ENCODE measurements around the gene TJP2. TPM values are rescaled to one million over a fixed set of nuclear protein-coding genes. Genes with fewer than 3 reads are reported as not detected.

The TJP2 gene
- total RNA-seq, 2 experiments from 2014 or later = 16.9 to 17.6 TPM

DNA sequence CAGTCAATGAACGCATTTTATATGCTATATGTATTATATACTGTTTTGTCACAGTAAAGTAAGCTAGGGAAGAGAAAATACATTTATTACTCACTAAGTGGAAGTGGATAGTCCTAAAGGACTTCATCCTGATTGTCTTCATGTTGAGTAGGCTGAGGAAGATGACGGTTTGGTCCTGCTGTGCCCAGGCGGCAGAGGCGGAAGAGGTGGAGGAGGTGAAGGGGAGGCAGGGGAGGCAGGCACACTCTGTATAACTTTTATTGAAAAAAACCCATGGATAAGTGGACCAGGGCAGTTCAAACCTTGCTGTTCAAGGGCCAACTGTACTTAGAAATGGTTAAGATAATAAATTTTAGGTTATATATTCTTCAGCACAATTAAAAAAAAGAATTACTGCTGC, 28.5 kb downstream of the TJP2 start:
- CTCF ChIA-PET = interaction anchor here (1.3 to 1.6 kb wide), 2 partner anchors 9 to 148 kb away, joined by 4 read pairs; no protein-coding TSS in a partner anchor
- Mint-ChIP-seq H3K27me3 (no peaks in the 10 kb centered on the region), H3K27ac (no peak overlapping the region), H3K9me3 (ENCODE audit: low read depth) (no peaks in the 10 kb centered on the region), H3K4me1 (peaks cover 22% of the 10 kb centered on the region), H3K4me3 (no peak overlapping the region), H3K36me3 (no peaks in the 10 kb centered on the region)
- DNase-seq = no peak
- no peak for ATAC-seq

DNA sequence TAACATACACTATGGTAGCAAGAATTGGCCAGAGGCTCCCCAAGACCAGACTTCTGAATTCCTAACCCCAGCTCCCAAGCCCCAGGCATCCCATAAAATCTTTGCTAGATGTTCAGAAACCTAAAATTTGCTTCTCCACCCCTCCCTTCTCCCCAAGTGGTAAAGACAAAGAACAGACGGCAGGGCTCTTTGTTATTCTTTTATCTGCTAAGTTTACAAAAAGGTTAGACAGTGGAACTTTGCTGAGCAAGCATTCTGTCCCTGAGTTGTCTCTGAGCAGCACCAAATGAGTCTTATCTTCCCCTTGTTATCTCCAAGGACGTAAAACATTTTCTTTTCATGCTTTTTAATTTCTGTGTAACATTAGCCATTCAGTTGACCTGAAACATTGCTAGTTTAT, 30.2 kb downstream of the TJP2 start:
- no peak for ATAC-seq
- no peak overlapping the region for H3K27ac Mint-ChIP-seq
- DNase-seq = no peak
- no peaks in the 10 kb centered on the region for H3K27me3 Mint-ChIP-seq
- H3K36me3 Mint-ChIP-seq = no peaks in the 10 kb centered on the region
- H3K4me3 Mint-ChIP-seq = no peak overlapping the region
- CTCF ChIA-PET = no interaction called here
- peaks cover 16% of the 10 kb centered on the region for H3K4me1 Mint-ChIP-seq
- H3K9me3 Mint-ChIP-seq (ENCODE audit: low read depth) = no peaks in the 10 kb centered on the region

DNA sequence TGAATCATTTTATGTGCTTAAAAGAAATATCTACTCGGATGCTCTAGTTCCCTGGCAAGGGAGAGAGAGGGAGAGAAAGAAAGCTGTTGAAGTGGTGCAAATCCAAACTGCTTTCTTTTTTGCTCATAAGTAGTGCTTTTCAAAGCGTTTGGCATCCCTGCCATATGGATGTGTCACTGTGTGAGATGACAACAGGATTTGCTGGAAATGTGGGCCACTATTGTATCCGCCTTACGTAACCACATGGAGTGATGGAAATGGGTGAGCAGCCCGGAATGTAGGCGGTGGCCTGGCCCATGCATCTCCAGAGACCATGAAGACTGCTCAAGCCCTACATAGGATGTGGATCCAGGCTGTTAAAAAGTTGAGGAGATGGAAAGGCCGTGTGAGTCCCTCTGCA, 30.8 kb downstream of the TJP2 start:
- Mint-ChIP-seq H3K9me3 (ENCODE audit: low read depth) (no peaks in the 10 kb centered on the region), H3K27ac (no peak overlapping the region), H3K4me3 (no peak overlapping the region), H3K36me3 (no peaks in the 10 kb centered on the region), H3K4me1 (peaks cover 11% of the 10 kb centered on the region), H3K27me3 (no peaks in the 10 kb centered on the region)
- CTCF ChIA-PET = no interaction called here
- ATAC-seq (no peak), DNase-seq (no peak)

DNA sequence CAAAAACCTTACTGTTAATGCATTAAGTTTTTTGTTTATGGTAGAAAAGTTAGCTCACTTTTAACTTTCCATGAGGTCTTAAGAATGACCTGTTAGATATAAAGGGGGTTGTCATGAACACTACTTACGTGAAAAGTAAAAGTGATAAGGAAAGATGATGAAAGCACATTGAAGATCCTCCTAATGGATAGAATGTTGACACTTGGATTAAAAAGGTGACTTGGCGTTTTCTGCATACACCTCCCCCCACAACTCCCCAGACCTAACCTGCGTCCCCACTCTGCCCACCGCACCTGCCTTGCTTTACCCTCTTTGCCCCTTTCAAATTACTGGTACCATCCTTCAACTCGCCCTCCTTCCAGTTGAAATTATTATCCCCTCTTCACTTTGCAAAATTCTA, 32.0 kb downstream of the TJP2 start:
- H3K27me3 Mint-ChIP-seq = no peaks in the 10 kb centered on the region
- CTCF ChIA-PET = interaction anchor here (1.2 kb wide), 1 partner anchor 13 kb away, joined by 3 read pairs; no protein-coding TSS in a partner anchor
- no peaks in the 10 kb centered on the region for H3K4me1 Mint-ChIP-seq
- DNase-seq (no peak), ATAC-seq (no peak)
- H3K4me3 Mint-ChIP-seq = no peak overlapping the region
- H3K9me3 Mint-ChIP-seq (ENCODE audit: low read depth) = no peaks in the 10 kb centered on the region
- H3K27ac Mint-ChIP-seq = no peak overlapping the region
- H3K36me3 Mint-ChIP-seq = no peaks in the 10 kb centered on the region

DNA sequence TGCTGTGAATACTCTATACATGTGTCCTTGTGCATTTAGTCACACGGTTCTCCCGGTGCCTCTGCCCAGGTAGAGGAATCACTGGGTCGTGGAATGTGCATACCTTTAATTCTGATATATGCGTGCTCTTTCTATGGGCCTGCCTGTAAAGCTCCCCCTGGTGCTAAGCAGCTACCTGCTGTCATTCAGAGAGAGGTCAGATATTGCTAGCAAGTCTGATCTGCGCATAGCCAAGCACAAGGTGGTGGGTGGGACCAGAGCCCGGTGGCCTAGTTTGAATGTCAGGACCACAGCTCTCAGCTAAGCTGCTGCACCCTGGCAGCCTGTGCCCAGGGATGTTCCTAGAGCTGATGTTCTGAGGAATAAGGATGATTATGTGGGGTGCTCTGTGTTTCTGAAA, 33.4 kb downstream of the TJP2 start:
- H3K36me3 Mint-ChIP-seq = no peaks in the 10 kb centered on the region

DNA sequence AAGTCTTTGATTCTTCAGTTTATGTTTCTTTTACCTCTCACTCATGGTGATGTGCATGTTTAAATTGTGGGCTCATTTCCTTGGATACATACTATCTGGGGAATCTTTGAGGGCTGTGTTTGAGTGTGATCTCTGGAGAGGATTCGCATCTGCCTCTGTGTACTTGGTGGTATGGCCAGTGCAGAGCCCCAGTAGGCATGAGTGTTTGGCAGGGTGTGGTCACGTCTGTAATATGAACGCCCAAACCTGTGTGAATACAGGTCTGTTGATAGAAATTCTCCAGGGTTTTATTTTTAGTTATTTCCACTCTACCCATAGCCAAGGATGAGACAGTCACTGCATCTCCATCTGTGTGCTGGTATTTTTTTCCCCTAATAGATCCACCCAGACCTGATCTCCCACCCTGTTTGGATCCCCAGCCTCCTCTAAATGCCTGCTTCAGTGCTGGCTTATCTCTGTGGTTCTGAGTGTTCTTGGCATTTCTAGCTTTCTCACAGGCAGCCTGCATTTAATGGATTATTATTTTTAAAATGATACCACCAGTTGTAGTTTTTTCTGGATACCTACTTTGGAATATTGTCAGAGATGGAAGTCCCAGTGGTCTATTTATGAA, 37.5 kb downstream of the TJP2 start:
- CTCF ChIA-PET = interaction anchor here (1.2 kb wide), 1 partner anchor 158 kb away, joined by 5 read pairs; no protein-coding TSS in a partner anchor
- ATAC-seq (no peak), DNase-seq (no peak)
- Mint-ChIP-seq H3K9me3 (ENCODE audit: low read depth) (no peaks in the 10 kb centered on the region), H3K27me3 (no peaks in the 10 kb centered on the region), H3K36me3 (no peaks in the 10 kb centered on the region), H3K4me1 (no peaks in the 10 kb centered on the region), H3K4me3 (no peak overlapping the region), H3K27ac (no peak overlapping the region)

More for the DNA sequence above, 33.4 kb downstream of the TJP2 start:
- H3K9me3 Mint-ChIP-seq (ENCODE audit: low read depth) = no peaks in the 10 kb centered on the region
- no peak overlapping the region for H3K27ac Mint-ChIP-seq
- DNase-seq (no peak), ATAC-seq (no peak)
- H3K4me1 Mint-ChIP-seq = no peaks in the 10 kb centered on the region
- no peak overlapping the region for H3K4me3 Mint-ChIP-seq
- CTCF ChIA-PET = no interaction called here
- H3K27me3 Mint-ChIP-seq = no peaks in the 10 kb centered on the region

DNA sequence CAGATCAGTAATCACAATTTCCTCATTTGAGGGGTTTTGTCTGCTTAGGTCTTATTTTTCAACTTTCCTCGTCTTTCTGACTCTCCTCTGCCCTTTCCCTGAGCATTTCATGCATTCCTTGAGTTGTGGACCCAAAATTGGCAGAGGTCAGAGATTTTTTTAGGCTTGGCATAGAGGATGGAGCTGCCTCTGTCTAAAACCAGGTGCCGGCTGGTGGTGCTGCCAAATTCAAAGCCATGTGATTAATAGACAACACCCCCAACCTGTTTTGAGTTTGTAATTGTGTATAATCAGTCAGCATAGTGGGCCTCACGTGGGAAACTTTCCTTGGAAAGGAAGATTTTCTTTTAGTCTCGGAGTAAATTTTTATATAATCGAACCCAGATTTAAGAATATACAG, 39.6 kb downstream of the TJP2 start:
- Mint-ChIP-seq H3K4me3 (no peak overlapping the region), H3K9me3 (ENCODE audit: low read depth) (no peaks in the 10 kb centered on the region), H3K27ac (no peak overlapping the region), H3K27me3 (no peaks in the 10 kb centered on the region), H3K36me3 (no peaks in the 10 kb centered on the region), H3K4me1 (no peaks in the 10 kb centered on the region)
- DNase-seq (no peak), ATAC-seq (no peak)
- CTCF ChIA-PET = no interaction called here

DNA sequence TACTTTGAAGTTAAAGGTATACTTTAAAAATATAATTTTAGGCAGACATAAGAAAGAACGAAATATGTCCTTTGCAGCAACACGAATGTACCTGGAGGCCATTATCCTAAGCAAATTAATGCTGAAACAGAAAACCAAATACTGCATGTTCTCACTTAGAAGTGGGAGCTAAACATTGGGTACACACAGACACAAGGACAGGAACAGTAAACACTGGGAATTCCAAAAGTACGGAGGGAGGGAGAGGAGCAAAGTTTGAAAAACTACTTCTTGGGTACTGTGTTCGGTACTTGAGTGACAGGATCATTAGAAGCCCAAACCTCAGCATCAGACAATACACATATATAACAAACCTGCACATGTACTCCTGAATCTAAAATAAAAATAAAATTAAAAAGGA, 40.9 kb downstream of the TJP2 start:
- Mint-ChIP-seq H3K4me3 (no peak overlapping the region), H3K27me3 (no peaks in the 10 kb centered on the region), H3K27ac (no peak overlapping the region), H3K4me1 (no peaks in the 10 kb centered on the region), H3K36me3 (no peaks in the 10 kb centered on the region), H3K9me3 (ENCODE audit: low read depth) (no peaks in the 10 kb centered on the region)
- DNase-seq = no peak
- no peak for ATAC-seq
- CTCF ChIA-PET = interaction anchor here (0.9 kb wide), 1 partner anchor 660 kb away, joined by 5 read pairs; no protein-coding TSS in a partner anchor

DNA sequence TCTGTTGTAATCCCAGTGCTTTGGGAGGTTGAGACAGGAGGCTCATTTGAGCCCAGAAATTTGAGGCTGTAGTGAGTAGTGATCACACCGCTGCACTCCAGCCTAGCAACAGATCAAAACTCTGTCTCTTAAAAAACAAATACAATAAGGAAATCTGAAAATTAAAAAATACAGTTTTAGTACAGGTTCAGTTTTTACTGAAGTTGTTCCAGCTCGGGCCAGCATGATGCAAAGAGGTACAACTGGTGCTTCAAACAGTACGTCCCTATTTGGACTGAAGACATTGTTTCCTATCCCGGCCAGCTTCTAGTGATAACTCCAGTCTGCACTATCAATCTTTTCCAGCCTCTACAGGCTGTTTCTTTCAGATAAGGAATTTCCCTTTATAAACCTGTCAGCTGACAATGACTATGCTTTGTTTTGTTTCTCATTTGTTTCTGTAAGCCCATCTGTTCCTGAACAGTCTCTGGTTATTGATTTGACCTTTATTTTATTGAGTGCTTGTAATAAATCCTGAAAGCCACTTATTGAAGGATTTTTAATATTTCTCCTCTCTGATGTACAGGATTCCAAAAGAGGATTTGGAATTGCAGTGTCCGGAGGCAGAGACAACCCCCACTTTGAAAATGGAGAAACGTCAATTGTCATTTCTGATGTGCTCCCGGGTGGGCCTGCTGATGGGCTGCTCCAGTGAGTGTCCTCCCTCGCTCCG, 41.9 kb downstream of the TJP2 start:
- no peaks in the 10 kb centered on the region for H3K9me3 Mint-ChIP-seq (ENCODE audit: low read depth)
- H3K27ac Mint-ChIP-seq = no peak overlapping the region
- DNase-seq = no peak
- H3K27me3 Mint-ChIP-seq = no peaks in the 10 kb centered on the region
- peaks cover 4% of the 10 kb centered on the region for H3K36me3 Mint-ChIP-seq
- ATAC-seq = no peak
- no peak overlapping the region for H3K4me3 Mint-ChIP-seq
- no peaks in the 10 kb centered on the region for H3K4me1 Mint-ChIP-seq
- CTCF ChIA-PET = interaction anchor here (0.9 to 1.7 kb wide), 2 partner anchors 21 to 661 kb away, joined by 3 to 5 read pairs; no protein-coding TSS in a partner anchor

DNA sequence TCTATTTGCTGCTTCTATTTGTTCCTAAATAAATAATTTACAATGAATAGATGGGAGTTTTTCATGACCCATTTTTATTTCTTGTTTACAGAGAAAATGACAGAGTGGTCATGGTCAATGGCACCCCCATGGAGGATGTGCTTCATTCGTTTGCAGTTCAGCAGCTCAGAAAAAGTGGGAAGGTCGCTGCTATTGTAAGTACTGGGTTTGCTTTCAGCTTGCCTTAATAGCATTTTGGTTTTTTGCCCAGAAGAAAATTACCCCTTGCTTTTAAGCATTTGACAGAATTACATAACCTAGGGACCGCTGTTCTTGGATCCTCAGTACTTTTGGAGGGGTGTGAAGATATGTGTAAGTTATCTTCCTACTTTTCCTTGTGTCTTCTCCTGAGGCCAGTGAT, 44.1 kb downstream of the TJP2 start:
- Mint-ChIP-seq H3K9me3 (ENCODE audit: low read depth) (no peaks in the 10 kb centered on the region), H3K27ac (no peak overlapping the region), H3K27me3 (no peaks in the 10 kb centered on the region), H3K4me3 (no peak overlapping the region), H3K36me3 (peaks cover 4% of the 10 kb centered on the region), H3K4me1 (no peaks in the 10 kb centered on the region)
- no peak for ATAC-seq
- DNase-seq = no peak
- CTCF ChIA-PET = no interaction called here

DNA sequence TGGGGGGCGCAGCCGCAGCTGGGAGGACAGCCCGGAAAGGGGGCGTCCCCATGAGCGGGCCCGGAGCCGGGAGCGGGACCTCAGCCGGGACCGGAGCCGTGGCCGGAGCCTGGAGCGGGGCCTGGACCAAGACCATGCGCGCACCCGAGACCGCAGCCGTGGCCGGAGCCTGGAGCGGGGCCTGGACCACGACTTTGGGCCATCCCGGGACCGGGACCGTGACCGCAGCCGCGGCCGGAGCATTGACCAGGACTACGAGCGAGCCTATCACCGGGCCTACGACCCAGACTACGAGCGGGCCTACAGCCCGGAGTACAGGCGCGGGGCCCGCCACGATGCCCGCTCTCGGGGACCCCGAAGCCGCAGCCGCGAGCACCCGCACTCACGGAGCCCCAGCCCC, 47.0 kb downstream of the TJP2 start:
- no peaks in the 10 kb centered on the region for H3K4me1 Mint-ChIP-seq
- DNase-seq = no peak
- no peak overlapping the region for H3K4me3 Mint-ChIP-seq
- peaks cover 7% of the 10 kb centered on the region for H3K36me3 Mint-ChIP-seq
- H3K27ac Mint-ChIP-seq = no peak overlapping the region
- H3K27me3 Mint-ChIP-seq = no peaks in the 10 kb centered on the region
- CTCF ChIA-PET = no interaction called here
- no peaks in the 10 kb centered on the region for H3K9me3 Mint-ChIP-seq (ENCODE audit: low read depth)
- ATAC-seq = no peak

DNA sequence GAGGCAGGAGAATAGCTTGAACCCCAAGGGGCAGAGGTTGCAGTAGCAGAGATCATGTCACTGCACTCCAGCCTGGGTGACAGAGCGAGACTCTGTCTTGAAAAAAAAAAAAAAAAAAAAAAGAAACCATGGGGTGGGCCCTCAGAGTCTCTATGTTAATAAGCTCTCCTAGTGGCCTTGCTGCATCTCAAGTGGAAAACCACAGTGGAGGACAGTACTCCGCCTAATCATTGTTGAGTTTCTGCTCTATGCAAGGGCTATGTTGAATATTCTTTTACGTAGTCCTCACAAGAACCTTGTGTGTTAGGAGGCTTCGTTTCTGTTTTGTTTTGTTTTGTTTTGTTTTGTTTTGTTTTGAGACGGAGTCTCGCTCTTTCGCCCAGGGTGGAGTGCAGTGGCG, 48.9 kb downstream of the TJP2 start:
- H3K9me3 Mint-ChIP-seq (ENCODE audit: low read depth) = no peaks in the 10 kb centered on the region

DNA sequence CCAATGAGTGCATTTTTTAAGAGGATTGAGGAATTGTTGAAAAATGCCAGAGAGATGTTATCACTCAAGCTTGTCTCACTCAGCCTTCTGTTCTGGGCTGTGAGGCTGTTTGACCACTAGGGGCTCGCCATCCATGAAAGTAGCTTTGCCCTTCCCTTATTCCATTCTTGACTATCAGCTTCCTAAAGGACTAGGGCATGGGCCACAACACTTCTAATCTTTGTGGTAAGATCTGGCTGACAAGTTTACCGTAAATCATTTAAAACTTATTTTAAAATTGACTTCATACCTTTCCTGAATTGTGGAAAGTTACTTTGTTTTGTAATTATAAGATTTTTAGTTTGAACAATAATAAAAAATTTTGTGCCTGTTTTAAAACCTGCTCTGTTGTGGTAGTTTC, 49.5 kb downstream of the TJP2 start:
- no peak overlapping the region for H3K27ac Mint-ChIP-seq
- ATAC-seq (no peak), DNase-seq (no peak)
- no peaks in the 10 kb centered on the region for H3K9me3 Mint-ChIP-seq (ENCODE audit: low read depth)
- H3K36me3 Mint-ChIP-seq = peaks cover 12% of the 10 kb centered on the region
- CTCF ChIA-PET = no interaction called here
- H3K4me1 Mint-ChIP-seq = no peaks in the 10 kb centered on the region
- no peaks in the 10 kb centered on the region for H3K27me3 Mint-ChIP-seq
- no peak overlapping the region for H3K4me3 Mint-ChIP-seq

More for the DNA sequence above, 48.9 kb downstream of the TJP2 start:
- ATAC-seq (no peak), DNase-seq (no peak)
- no peaks in the 10 kb centered on the region for H3K27me3 Mint-ChIP-seq
- no peak overlapping the region for H3K27ac Mint-ChIP-seq
- CTCF ChIA-PET = interaction anchor here (0.6 kb wide), 1 partner anchor 21 kb away, joined by 3 read pairs; no protein-coding TSS in a partner anchor
- H3K4me3 Mint-ChIP-seq = no peak overlapping the region
- H3K4me1 Mint-ChIP-seq = no peaks in the 10 kb centered on the region
- H3K36me3 Mint-ChIP-seq = peaks cover 10% of the 10 kb centered on the region

DNA sequence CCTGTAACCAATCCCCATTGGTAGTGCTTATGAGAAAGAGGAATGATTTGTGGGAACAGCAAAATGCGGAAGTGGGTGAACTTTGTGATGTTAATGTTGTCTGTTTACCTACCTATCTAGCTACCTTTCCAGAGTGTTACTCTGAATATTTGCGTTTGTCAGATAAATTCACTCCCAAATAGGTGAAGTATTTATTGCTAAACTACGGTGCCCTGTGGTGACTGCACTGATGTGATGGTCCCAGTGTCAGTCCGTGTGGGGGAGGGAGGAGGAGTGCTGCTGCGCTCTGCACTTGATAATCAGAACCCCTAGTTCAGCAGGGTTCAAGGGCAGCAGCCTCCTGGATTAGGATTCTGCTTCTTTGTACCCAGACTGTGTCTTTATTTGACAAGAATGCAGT, 55.3 kb downstream of the TJP2 start:
- ATAC-seq (no peak), DNase-seq (no peak)
- no peaks in the 10 kb centered on the region for H3K27me3 Mint-ChIP-seq
- CTCF ChIA-PET = no interaction called here
- H3K4me3 Mint-ChIP-seq = no peak overlapping the region
- H3K9me3 Mint-ChIP-seq (ENCODE audit: low read depth) = no peaks in the 10 kb centered on the region
- no peaks in the 10 kb centered on the region for H3K4me1 Mint-ChIP-seq
- H3K36me3 Mint-ChIP-seq = peaks cover 13% of the 10 kb centered on the region
- no peak overlapping the region for H3K27ac Mint-ChIP-seq
